GM12878 (cell line): ENCODE results near the gene NEO1.

Experiments
- BRCA1 ChIP-seq: IDR thresholded peaks from 2 replicates; pipeline ENCODE4 v1.6.1; 2011; ENCODE audit warnings: low read depth, low read length, improper control_type of control experiment
- E4F1 ChIP-seq: fragments of 450-650 bp; IDR thresholded peaks from 2 replicates; pipeline ENCODE4 v1.6.1; 2018; ENCODE audit warnings: borderline replicate concordance, mild to moderate bottlenecking; ENCODE audit not compliant: partially characterized antibody
- EZH2 ChIP-seq: IDR thresholded peaks from 2 replicates; pipeline ENCODE4 v1.6.1; 2012; ENCODE audit warnings: low read depth, mild to moderate bottlenecking, control low read depth, inconsistent platforms, low read length, borderline replicate concordance; ENCODE audit not compliant: control insufficient read depth
- ZZZ3 ChIP-seq: IDR thresholded peaks from 2 replicates; pipeline ENCODE4 v1.6.1; 2011; ENCODE audit warnings: low read depth; ENCODE audit not compliant: control insufficient read depth, insufficient read length

GRCh38 chr15:73065114-73065513, 12.9 kb downstream of the NEO1 start:
- no peak for TF ChIP-seq E4F1
- no peak for TF ChIP-seq BRCA1
- TF ChIP-seq EZH2: no peak
- TF ChIP-seq ZZZ3: no peak
